HUES6 (cell line): Measurements from ENCODE around the gene QKI.

Experiments
- H3K27ac ChIP-seq: 2 replicates; pipeline ENCODE4 v1.7.0; 2013; ENCODE audit warnings: low read depth, mild to moderate bottlenecking, low read length, inconsistent platforms
- H3K27me3 ChIP-seq: 2 replicates; pipeline ENCODE4 v1.6.1; 2013; ENCODE audit warnings: low read length; ENCODE audit not compliant: control insufficient read depth, insufficient read depth
- H3K36me3 ChIP-seq: 2 replicates; pipeline ENCODE4 v1.6.1; 2013; ENCODE audit warnings: low read length; ENCODE audit not compliant: control insufficient read depth, insufficient read depth
- H3K4me1 ChIP-seq: 2 replicates; pipeline ENCODE4 v1.6.1; 2013; ENCODE audit warnings: low read length; ENCODE audit not compliant: control insufficient read depth, insufficient read depth
- H3K4me3 ChIP-seq: 2 replicates; pipeline ENCODE4 v1.5.1; 2013; ENCODE audit warnings: low read depth, low read length
- H3K9ac ChIP-seq: one replicate; pipeline ENCODE4 v1.6.1; 2013; ENCODE audit warnings: mild to moderate bottlenecking, low read length
- H3K9me3 ChIP-seq: 2 replicates; pipeline ENCODE4 v1.6.1; 2013; ENCODE audit warnings: low read depth, low read length; ENCODE audit not compliant: control insufficient read depth, insufficient read depth

Gene QKI

GRCh38 chr6:163507965-163508364 is 93.4 kb downstream of the QKI start:
- no peaks in the 10 kb centered on the region for H3K27me3 ChIP-seq
- peaks cover 9% of the 10 kb centered on the region; the same call in 1 of the 2 replicates for H3K36me3 ChIP-seq
- peaks cover 46% of the 10 kb centered on the region for H3K9me3 ChIP-seq
- H3K4me1 ChIP-seq, result no peaks in the 10 kb centered on the region
- no peak overlapping the region for H3K27ac ChIP-seq
- H3K4me3 ChIP-seq, result no peak overlapping the region
- H3K9ac ChIP-seq, result no peak overlapping the region

- peaks cover 4% of the 10 kb centered on the region; the same call in 1 of the 2 replicates for H3K4me1 ChIP-seq
- no peak overlapping the region for H3K4me3 ChIP-seq
- H3K27ac ChIP-seq, result no peak overlapping the region
- H3K36me3 ChIP-seq, result no peaks in the 10 kb centered on the region
- no peaks in the 10 kb centered on the region for H3K27me3 ChIP-seq
- H3K9ac ChIP-seq, result no peak overlapping the region
- H3K9me3 ChIP-seq, result peaks cover 5% of the 10 kb centered on the region; the same call in 1 of the 2 replicates
These were observed 98.5 kb downstream of the QKI start for GRCh38 chr6:163513003-163513402.

GRCh38 chr6:163513570-163514166 is 99.2 kb downstream of the QKI start:
- Histone ChIP-seq H3K27ac (no peak overlapping the region), H3K36me3 (no peaks in the 10 kb centered on the region), H3K9me3 (no peaks in the 10 kb centered on the region), H3K4me1 (peaks cover 4% of the 10 kb centered on the region; the same call in 1 of the 2 replicates), H3K27me3 (no peaks in the 10 kb centered on the region), H3K4me3 (no peak overlapping the region), H3K9ac (no peak overlapping the region)

GRCh38 chr6:163516908-163517307 is 102.4 kb downstream of the QKI start:
- no peak overlapping the region for H3K27ac ChIP-seq
- no peak overlapping the region for H3K9ac ChIP-seq
- peaks cover 4% of the 10 kb centered on the region; the same call in 1 of the 2 replicates for H3K4me1 ChIP-seq
- H3K4me3 ChIP-seq, result no peak overlapping the region
- no peaks in the 10 kb centered on the region for H3K36me3 ChIP-seq
- no peaks in the 10 kb centered on the region for H3K9me3 ChIP-seq
- H3K27me3 ChIP-seq, result no peaks in the 10 kb centered on the region

- no peak overlapping the region for H3K27ac ChIP-seq
- H3K4me3 ChIP-seq, result no peak overlapping the region
- no peak overlapping the region for H3K9ac ChIP-seq
- H3K36me3 ChIP-seq, result no peaks in the 10 kb centered on the region
- 0 out of 2 replicates have a peak, but pooled peaks cover 5% of the 10 kb centered on the region for H3K4me1 ChIP-seq
- H3K9me3 ChIP-seq, result no peaks in the 10 kb centered on the region
- no peaks in the 10 kb centered on the region for H3K27me3 ChIP-seq
These were observed 106.4 kb downstream of the QKI start for GRCh38 chr6:163520956-163521355.

DNA sequence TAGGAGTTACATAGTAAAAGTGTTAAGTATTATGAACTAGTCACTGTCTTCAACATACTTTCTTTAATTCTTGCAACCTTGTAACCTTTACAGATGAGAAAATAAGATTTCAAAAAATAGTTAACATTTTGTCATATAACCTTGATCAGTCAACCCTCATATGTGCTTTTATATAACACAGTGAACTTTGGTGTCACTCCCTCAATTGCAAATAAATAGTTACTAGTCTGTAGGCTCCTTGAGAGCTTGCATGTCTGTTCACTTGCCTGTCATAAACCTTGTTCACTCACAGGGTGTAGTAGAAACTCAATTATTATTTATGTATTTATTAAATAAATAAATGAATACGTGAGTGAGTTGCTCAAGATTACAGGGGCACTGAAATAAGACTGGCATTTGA is 107.5 kb downstream of the QKI start:
- Histone ChIP-seq H3K27me3 (no peaks in the 10 kb centered on the region), H3K4me3 (no peak overlapping the region), H3K9me3 (no peaks in the 10 kb centered on the region), H3K36me3 (no peaks in the 10 kb centered on the region), H3K4me1 (0 out of 2 replicates have a peak, but pooled peaks cover 9% of the 10 kb centered on the region), H3K9ac (no peak overlapping the region), H3K27ac (no peak overlapping the region)

DNA sequence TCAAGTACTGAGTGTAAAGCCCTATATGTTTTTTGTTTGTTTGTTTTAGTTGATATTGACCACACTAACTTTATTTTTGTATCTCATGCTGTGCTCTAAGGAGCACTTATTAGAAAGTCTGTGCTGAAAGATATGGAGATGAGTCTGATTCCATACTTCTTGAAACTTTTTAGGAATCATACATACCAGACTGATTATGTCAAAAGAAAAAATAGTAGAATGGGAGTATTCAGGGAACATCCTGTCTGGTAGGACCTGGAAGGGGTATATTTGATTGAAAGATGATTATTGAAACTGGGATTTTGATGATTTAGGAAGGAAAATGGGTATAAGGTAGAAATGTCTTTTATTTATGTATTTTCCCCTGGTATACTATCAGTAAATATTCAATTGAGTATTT is 111.4 kb downstream of the QKI start:
- H3K27me3 ChIP-seq, result no peaks in the 10 kb centered on the region
- no peak overlapping the region for H3K27ac ChIP-seq
- H3K4me1 ChIP-seq, result 0 out of 2 replicates have a peak, but pooled peaks cover 11% of the 10 kb centered on the region

DNA sequence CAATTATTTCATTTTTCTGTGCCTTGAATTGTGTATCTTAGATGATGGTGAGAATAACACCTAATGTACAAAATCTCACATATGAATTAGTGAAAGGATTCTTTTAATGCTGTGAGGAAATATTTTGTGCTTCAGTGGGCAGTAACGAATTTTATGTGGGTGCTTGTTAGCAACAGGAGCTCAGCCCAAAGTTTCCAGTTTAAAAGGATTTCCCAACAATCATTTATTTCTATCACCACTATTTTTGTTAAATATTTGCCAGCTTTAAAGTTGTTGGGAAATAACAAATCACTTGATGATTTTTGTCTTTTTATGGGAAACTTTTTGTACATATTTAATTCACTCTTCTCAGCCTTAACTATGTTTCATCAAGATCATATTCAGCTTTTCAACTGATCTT is 111.8 kb downstream of the QKI start:
- Histone ChIP-seq H3K27me3 (no peaks in the 10 kb centered on the region), H3K9ac (no peak overlapping the region), H3K27ac (no peak overlapping the region), H3K36me3 (no peaks in the 10 kb centered on the region), H3K9me3 (no peaks in the 10 kb centered on the region), H3K4me3 (no peak overlapping the region), H3K4me1 (0 out of 2 replicates have a peak, but pooled peaks cover 11% of the 10 kb centered on the region)

More for the DNA sequence above, 111.4 kb downstream of the QKI start:
- H3K36me3 ChIP-seq, result no peaks in the 10 kb centered on the region
- H3K9me3 ChIP-seq, result no peaks in the 10 kb centered on the region
- H3K4me3 ChIP-seq, result no peak overlapping the region
- H3K9ac ChIP-seq, result no peak overlapping the region

DNA sequence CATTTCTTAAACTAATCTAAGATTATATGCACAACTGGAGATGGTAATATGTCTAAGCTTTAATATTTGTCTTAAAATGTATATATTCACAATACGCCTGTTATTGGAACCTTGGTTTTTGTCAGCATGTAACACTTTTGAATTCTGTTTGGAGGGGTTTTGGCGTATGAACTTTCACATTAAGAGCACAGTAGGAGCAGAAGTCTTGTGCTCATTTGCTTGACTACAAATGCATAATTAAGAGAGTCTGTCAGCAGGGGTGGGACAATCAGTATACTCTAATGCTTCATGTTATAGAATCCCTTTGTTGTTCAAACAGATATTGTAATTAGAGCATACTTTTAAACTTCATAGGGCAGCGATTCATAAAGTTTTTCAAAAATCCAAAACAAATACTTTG is 112.8 kb downstream of the QKI start:
- Histone ChIP-seq H3K4me1 (peaks cover 12% of the 10 kb centered on the region; the same call in 1 of the 2 replicates), H3K4me3 (no peak overlapping the region), H3K27ac (no peak overlapping the region), H3K9me3 (no peaks in the 10 kb centered on the region), H3K36me3 (no peaks in the 10 kb centered on the region), H3K9ac (no peak overlapping the region), H3K27me3 (no peaks in the 10 kb centered on the region)

DNA sequence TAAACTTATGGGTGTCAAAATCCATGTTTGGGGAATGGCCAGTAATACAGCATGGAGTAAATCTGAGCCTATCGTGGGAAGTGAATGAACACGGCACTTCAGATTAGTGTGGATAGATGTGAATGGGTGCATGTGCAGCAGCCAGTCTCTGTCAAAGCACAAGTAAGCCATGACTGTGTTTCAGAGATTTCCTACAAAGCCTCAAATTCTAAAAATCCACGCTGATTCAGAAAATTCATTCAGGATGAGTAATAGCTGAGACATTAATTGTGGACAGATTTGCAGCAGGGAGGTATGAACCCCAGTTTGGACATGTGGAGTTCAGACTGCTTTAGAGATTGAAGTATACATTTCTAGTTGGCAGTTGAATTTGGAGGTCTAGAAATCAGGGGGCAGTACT is 115.1 kb downstream of the QKI start:
- Histone ChIP-seq H3K4me3 (no peak overlapping the region), H3K27me3 (no peaks in the 10 kb centered on the region)

DNA sequence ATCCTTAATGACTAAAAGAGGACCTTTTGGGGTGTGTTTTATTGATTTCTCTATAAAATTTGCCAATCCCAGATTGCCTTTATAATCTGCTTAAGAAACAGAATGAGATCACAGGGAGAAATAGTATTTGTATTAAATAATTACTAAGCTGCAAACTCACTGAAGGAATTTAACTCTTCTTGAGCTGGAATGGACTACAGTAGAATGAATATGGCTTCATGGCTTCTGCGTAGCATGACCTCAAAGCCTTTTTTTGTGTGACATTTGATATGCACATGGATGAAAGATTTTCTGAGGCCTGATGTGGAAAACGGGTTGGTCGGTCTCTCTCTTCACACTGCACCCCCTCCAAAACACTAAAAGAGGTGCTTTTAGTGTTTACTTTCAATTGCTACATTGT is 115.9 kb downstream of the QKI start:
- H3K27ac ChIP-seq, result no peak overlapping the region
- peaks cover 18% of the 10 kb centered on the region; the same call in 1 of the 2 replicates for H3K4me1 ChIP-seq

More for the DNA sequence above, 115.1 kb downstream of the QKI start:
- Histone ChIP-seq H3K36me3 (no peaks in the 10 kb centered on the region), H3K9me3 (no peaks in the 10 kb centered on the region), H3K27ac (no peak overlapping the region), H3K9ac (no peak overlapping the region), H3K4me1 (peaks cover 18% of the 10 kb centered on the region; the same call in 1 of the 2 replicates)

More for the DNA sequence above, 115.9 kb downstream of the QKI start:
- H3K9ac ChIP-seq, result no peak overlapping the region
- H3K9me3 ChIP-seq, result no peaks in the 10 kb centered on the region
- H3K27me3 ChIP-seq, result no peaks in the 10 kb centered on the region
- no peak overlapping the region for H3K4me3 ChIP-seq
- no peaks in the 10 kb centered on the region for H3K36me3 ChIP-seq
